Measurements from ENCODE around the gene LRRC45.
A peak's percentile ranks its signal among the peaks of the same experiment; 100 is the strongest.
"Not testable (repeated sequence)": the region's sequence is repeated elsewhere in the genome, so short reads cannot be mapped to it uniquely, and the experiment has no call there.

Gene LRRC45

GRCh38 chr17:82022981-82023446, at the start of gene LRRC45:
TSS of gene LRRC45 (plus strand) at chr17:82023305. CDS start at chr17:82023644, 339 bp downstream.
- DNase-seq, result peak; percentile 99

- DNase-seq, result no peak
Measured at GRCh38 chr17:81973432-81973831, 49.7 kb upstream of the LRRC45 start.

GRCh38 chr17:81976332-81977210, 46.5 kb upstream of the LRRC45 start:
- DNase-seq, result peak; percentile 38 to 39

GRCh38 chr17:81977211-81977808, 45.8 kb upstream of the LRRC45 start, which contains the start of gene ASPSCR1:
TSS of gene ASPSCR1 (plus strand) at chr17:81977629. CDS start at chr17:81977647, 18 bp downstream.
- DNase-seq, result peak; percentile 87 to 96

GRCh38 chr17:81978524-81979298, 44.4 kb upstream of the LRRC45 start:
- no peak for DNase-seq

GRCh38 chr17:81980122-81980521, 43.0 kb upstream of the LRRC45 start:
- DNase-seq, result no peak

- no peak for DNase-seq
Measured at GRCh38 chr17:81980707-81981343, 42.3 kb upstream of the LRRC45 start.

- DNase-seq, result not testable (repeated sequence)
Measured at GRCh38 chr17:81981511-81981910, 41.6 kb upstream of the LRRC45 start.

GRCh38 chr17:81983011-81983638, 40.0 kb upstream of the LRRC45 start:
- DNase-seq, result no peak

GRCh38 chr17:81983639-81984373, 39.3 kb upstream of the LRRC45 start:
- DNase-seq, result no peak

GRCh38 chr17:81984773-81985410, 38.2 kb upstream of the LRRC45 start:
- DNase-seq, result no peak

- no peak for DNase-seq
Measured at GRCh38 chr17:81986606-81987005, 36.5 kb upstream of the LRRC45 start.

- no peak for DNase-seq
Measured at GRCh38 chr17:81987161-81987770, 35.8 kb upstream of the LRRC45 start.

GRCh38 chr17:81990836-81991683, 32.0 kb upstream of the LRRC45 start:
- no peak for DNase-seq

- no peak for DNase-seq
Measured at GRCh38 chr17:81991684-81992305, 31.3 kb upstream of the LRRC45 start.

GRCh38 chr17:81992306-81993102, 30.6 kb upstream of the LRRC45 start:
- no peak for DNase-seq

GRCh38 chr17:81993729-81994592, 29.1 kb upstream of the LRRC45 start:
- DNase-seq, result no peak

Data from stimulated activated CD4-positive, alpha-beta T cell treated with anti-CD3 and anti-CD28 coated beads, Interleukin-2, amount 100 ng/mL, for 48 hours (primary cell).